GM12892 (cell line): Measurements from ENCODE around the gene TBC1D24.

ENCODE experiments used
- POLR2A ChIP-seq: IDR thresholded peaks from 2 replicates; pipeline ENCODE4 v1.6.1; 2011; ENCODE audit warnings: low read depth, low read length, control low read depth
- POLR2AphosphoS5 ChIP-seq: IDR thresholded peaks from 2 replicates; pipeline ENCODE4 v1.6.1; 2011; ENCODE audit warnings: low read depth, low read length, control low read depth

DNA sequence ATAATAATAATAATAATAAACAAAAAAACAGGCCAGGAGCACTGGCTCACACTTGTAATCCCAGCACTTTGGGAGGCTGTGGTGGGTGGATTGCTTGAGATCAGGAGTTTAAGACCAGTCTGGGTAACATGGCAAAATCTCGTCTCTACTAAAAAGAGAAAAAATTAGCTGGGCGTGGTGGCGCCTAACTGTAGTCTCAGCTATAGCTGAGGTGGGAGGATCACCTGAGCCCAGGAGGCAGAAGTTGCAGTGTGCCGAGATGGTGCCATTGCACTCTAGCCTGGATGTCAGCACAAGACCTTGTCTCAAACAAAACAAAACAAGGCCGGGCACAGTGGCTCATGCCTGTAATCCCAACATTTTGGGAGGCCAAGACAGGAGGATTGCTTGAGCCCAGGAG, 20.1 kb downstream of the TBC1D24 start:
- TF ChIP-seq POLR2AphosphoS5 (no peak), POLR2A (no peak)
